Measurements from ENCODE around the gene PON2. TPM values are rescaled to one million over a fixed set of nuclear protein-coding genes. Genes with fewer than 3 reads are reported as not detected.

Gene PON2
- total and polyA plus RNA-seq, 2 donors (not counting 1 experiment from before 2014, with no cell fraction given), result 7.5 to 8.3 TPM

- Histone ChIP-seq H3K27ac (ENCODE audit: low read length in 2 of 2) (no peak overlapping the region), H3K79me2 (ENCODE audit: control insufficient read depth, insufficient read depth, low read length) (no peaks in the 10 kb centered on the region)
- no peak for ATAC-seq (ENCODE audit: low read depth)
Measured at GRCh38 chr7:95421000-95421846, 13.6 kb downstream of the PON2 start.

More at GRCh38 chr7:95421000-95421846, 13.6 kb downstream of the PON2 start:
- no peak for DNase-seq
- POLR2A ChIA-PET, result no interaction called here
- Histone ChIP-seq H3K4me1 (ENCODE audit: control insufficient read depth in 2 of 2, insufficient read depth in 2 of 2, low read length in 2 of 2) (no peaks in the 10 kb centered on the region), H3K36me3 (replicated peaks in 1 of 2; ENCODE audit: control extremely low read depth in 1 of 2, control insufficient read depth in 1 of 2, extremely low read depth in 1 of 2, insufficient read depth in 2 of 2, low read length in 1 of 2) (no peaks in the 10 kb centered on the region), H3K9me3 (ENCODE audit: control extremely low read depth in 1 of 3, control insufficient read depth in 2 of 3, insufficient read depth in 1 of 3, low read length in 2 of 3) (no peaks in the 10 kb centered on the region), H3K27me3 (replicated peaks in 1 of 4; ENCODE audit: control extremely low read depth in 1 of 4, control insufficient read depth in 3 of 4, insufficient read depth in 4 of 4, low read length in 3 of 4) (no peaks in the 10 kb centered on the region), H3K9ac (ENCODE audit: low read length) (no peak overlapping the region), H3K4me3 (ENCODE audit: control extremely low read depth in 1 of 5, extremely low read depth in 1 of 5, insufficient read depth in 1 of 5, low read depth in 2 of 5, low read length in 4 of 5) (no peak overlapping the region), H3K4me2 (replicated peaks; ENCODE audit: low read depth, low read length, poor library complexity, severe bottlenecking) (no peak overlapping the region), H2AFZ (ENCODE audit: insufficient read depth, low read depth, low read length, poor library complexity, severe bottlenecking) (no peak overlapping the region), H4K20me1 (ENCODE audit: control insufficient read depth, insufficient read depth, low read length, poor library complexity, severe bottlenecking) (no peaks in the 10 kb centered on the region)
- Mint-ChIP-seq H3K4me1 (no peaks in the 10 kb centered on the region), H3K9me3 (ENCODE audit: insufficient read depth) (no peaks in the 10 kb centered on the region), H3K27me3 (no peaks in the 10 kb centered on the region), H3K4me3 (no peak overlapping the region), H3K27ac (no peak overlapping the region)
- WGBS (ENCODE audit: insufficient coverage), result 95% methylated on average over 2 of the region's 2 CpGs
- TF ChIP-seq EZH2 (IDR thresholded peaks at IDR 0.05; ENCODE audit: borderline replicate concordance, insufficient read depth, low read depth, low read length, poor library complexity, severe bottlenecking), result no peak
- TF ChIP-seq CTCF (IDR thresholded peaks at IDR 0.05), result no peak
- intact Hi-C loops (cut with micrococcal nuclease), result no loop called here
- CTCF ChIA-PET, result no interaction called here
